Measurements from ENCODE around the gene CDHR2.

The CDHR2 gene

GRCh38 chr5:176643491-176644219, 94.5 kb downstream of the CDHR2 start:
- no peak for TF ChIP-seq CTCF (IDR thresholded peaks at IDR 0.05; ENCODE audit: low read depth, low read length)
- DNase-seq (ENCODE audit: extremely low read depth, low read depth) = no peak

- TF ChIP-seq CTCF (IDR thresholded peaks at IDR 0.05; ENCODE audit: low read depth, low read length) = no peak
- DNase-seq (ENCODE audit: extremely low read depth, low read depth) = no peak
Observed at GRCh38 chr5:176644294-176644693, 95.2 kb downstream of the CDHR2 start.

- no peak for TF ChIP-seq CTCF (IDR thresholded peaks at IDR 0.05; ENCODE audit: low read depth, low read length)
Observed at GRCh38 chr5:176644878-176645670, 95.9 kb downstream of the CDHR2 start.

More at GRCh38 chr5:176644878-176645670, 95.9 kb downstream of the CDHR2 start:
- DNase-seq (ENCODE audit: extremely low read depth, low read depth) = no peak
